HepG2 (cell line): Measurements from ENCODE around the gene CISD2. TPM values are rescaled to one million over a fixed set of nuclear protein-coding genes. Genes with fewer than 3 reads are reported as not detected.

Experiments used
- ATAC-seq: fragments of 200-7000 bp; cut with Tn5 transposase; 3 replicates; pipeline ENCODE4 v1.9.1; 2020; ENCODE audit warnings: mild to moderate bottlenecking, moderate library complexity
- BruUV-seq: library from RNA; stranded (reverse); fragments of 400-500 nt; replicated peaks from 2 replicates; lab custom pipeline; 2021; lab: Mats Ljungman, UMichigan
- CTCF ChIA-PET: fragments of 300-600 bp; formaldehyde crosslinking; extraction: SDS; loops from one replicate; lab custom pipeline; 2021; ENCODE audit warnings: low total read pairs, inconsistent platforms, low intra/inter-chr PET ratio; lab: Yijun Ruan, JAX
- POLR2A ChIA-PET: fragments of 350-600 bp; sonication (Branson Sonifier 250); formaldehyde crosslinking; loops from one replicate; lab custom pipeline; 2020; ENCODE audit warnings: antibody characterized with exemption, inconsistent platforms; lab: Yijun Ruan, JAX
- DNase-seq: peaks from one replicate; pipeline ENCODE4 v3.0.0-alpha.2; 2015; ENCODE audit warnings: low spot score
- FAIRE-seq: peaks from 3 replicates; lab custom pipeline; 2011; peaks lifted over from hg19 to GRCh38; lab: Jason Lieb, UNC
- H2AFZ ChIP-seq: one replicate; pipeline ENCODE4 v1.6.1; 2011; ENCODE audit warnings: low read length, inconsistent platforms
- H3K27ac ChIP-seq: fragments of 300-600 bp; 3 replicates; pipeline ENCODE4 v1.8.0; 2011; ENCODE audit warnings: mixed run types, mild to moderate bottlenecking, mixed read lengths, low read length, inconsistent platforms; ENCODE audit not compliant: insufficient read depth; ENCODE audit errors: extremely low read length
- H3K27me3 ChIP-seq, 2 experiments: fragments of 200-600 bp in 1 of 2; 2 replicates in 1 of 2; 3 replicates in 1 of 2; pipeline versions ENCODE4 v1.6.0 to v1.8.0; 2011; ENCODE audit warnings: low read length in 2 of 2, mild to moderate bottlenecking in 2 of 2, moderate library complexity in 2 of 2, inconsistent platforms in 1 of 2; ENCODE audit not compliant: insufficient read depth in 2 of 2, control insufficient read depth in 1 of 2
- H3K36me3 ChIP-seq, 2 experiments: fragments of 200-600 bp in 1 of 2; replicated peaks in 1 of 2; 2 replicates in 1 of 2; 3 replicates in 1 of 2; pipeline versions ENCODE4 v1.5.1 to v1.8.0; 2011; ENCODE audit warnings: low read length in 2 of 2, inconsistent platforms in 1 of 2; ENCODE audit not compliant: insufficient read depth in 2 of 2, control insufficient read depth in 1 of 2
- H3K4me1 ChIP-seq: 2 replicates; pipeline ENCODE4 v1.5.1; 2012; ENCODE audit warnings: low read length, inconsistent platforms; ENCODE audit not compliant: insufficient read depth
- H3K4me2 ChIP-seq: 2 replicates; pipeline ENCODE4 v1.6.0; 2011; ENCODE audit warnings: low read depth, low read length, inconsistent platforms
- H3K4me3 ChIP-seq, 3 experiments: fragments of 200-600 bp in 1 of 3; sonication (generic), shearing (Covaris generic) in 1 of 3; replicated peaks in 1 of 3; 2 replicates each; pipeline ENCODE4 v1.5.1; 2011 to 2016; ENCODE audit warnings: low read length in 3 of 3, inconsistent platforms in 2 of 3, low read depth in 2 of 3, mild to moderate bottlenecking in 2 of 3, control low read depth in 1 of 3, mixed read lengths in 1 of 3; ENCODE audit not compliant: insufficient read depth in 1 of 3
- H3K79me2 ChIP-seq: one replicate; pipeline ENCODE4 v1.6.1; 2011; ENCODE audit warnings: low read length, inconsistent platforms; ENCODE audit not compliant: insufficient read depth
- H3K9ac ChIP-seq: 2 replicates; pipeline ENCODE4 v1.6.0; 2011; ENCODE audit warnings: mild to moderate bottlenecking, low read depth, low read length, inconsistent platforms; ENCODE audit not compliant: insufficient read depth
- H3K9me3 ChIP-seq: 2 replicates; pipeline ENCODE4 v1.5.1; 2012; ENCODE audit warnings: mild to moderate bottlenecking, low read length
- H4K20me1 ChIP-seq: 2 replicates; pipeline ENCODE4 v1.6.0; 2011; ENCODE audit warnings: inconsistent platforms, mild to moderate bottlenecking, low read length, moderate library complexity; ENCODE audit not compliant: insufficient read depth
- ARNT ChIP-seq: fragments of 450-650 bp; IDR thresholded peaks from 2 replicates; pipeline ENCODE4 v1.6.1; 2017
- HNF4G ChIP-seq, 2 experiments: sonication (generic) in 1 of 2; formaldehyde crosslinking in 1 of 2; IDR thresholded peaks; 2 replicates each; pipeline versions ENCODE4 v1.4.0 to v1.6.1; 2011 to 2020; ENCODE audit warnings: borderline replicate concordance in 2 of 2, low read depth in 2 of 2, mild to moderate bottlenecking in 2 of 2, low read length in 1 of 2, missing genetic modification reagents in 1 of 2, moderate library complexity in 1 of 2
- HOXA3 ChIP-seq: sonication (generic); formaldehyde crosslinking; IDR thresholded peaks from 2 replicates; pipeline ENCODE4 v1.5.0; 2020; ENCODE audit warnings: missing genetic modification reagents
- MLLT10 ChIP-seq: sonication (generic); formaldehyde crosslinking; IDR thresholded peaks from 2 replicates; pipeline ENCODE4 v1.4.0; 2020; ENCODE audit warnings: missing genetic modification reagents
- RBFOX2 ChIP-seq: fragments of 200-400 bp; formaldehyde crosslinking; IDR thresholded peaks from 2 replicates; pipeline ENCODE4 v1.6.1; 2017; ENCODE audit warnings: low read depth, mild to moderate bottlenecking, low read length
- SPEN ChIP-seq: sonication (generic); formaldehyde crosslinking; IDR thresholded peaks from 2 replicates; pipeline ENCODE4 v1.5.1; 2020; ENCODE audit warnings: low read depth, mild to moderate bottlenecking, missing genetic modification reagents
- TRIM24 ChIP-seq: sonication (generic); formaldehyde crosslinking; IDR thresholded peaks from 2 replicates; pipeline ENCODE4 v1.8.0; 2022; ENCODE audit warnings: mild to moderate bottlenecking, missing genetic modification reagents
- ZBTB1 ChIP-seq: sonication (generic); formaldehyde crosslinking; IDR thresholded peaks from 2 replicates; pipeline ENCODE4 v1.4.0; 2020; ENCODE audit warnings: missing genetic modification reagents, borderline replicate concordance
- WGBS: methylation state at CpG from one replicate; pipeline ENCODE4 v1.1.6; 2017; ENCODE audit warnings: low lambda C conversion rate; 5-methylcytosine and 5-hydroxymethylcytosine counted together
- in situ Hi-C: cut with HindIII; loops from 2 replicates; pipeline ENCODE4 v1.10.0; 2017; ENCODE audit warnings: low pct_unique_long_range_greater_than_20kb; ENCODE audit not compliant: extremely low pct_ligation_motif_present
- intact Hi-C: fragments of 100-400 bp; cut with micrococcal nuclease; formaldehyde crosslinking; loops from one replicate; pipeline ENCODE4 v1.10.0; 2022; ENCODE audit not compliant: unreplicated experiment
- polyA plus RNA-seq, 8 experiments: library from polyadenylated mRNA; depleted of rRNA in 3 of 8; stranded (reverse) in 7 of 8; unstranded in 1 of 8; fragments of >200 nt; fragmentation: Illumina TruSeq in 4 of 8; extraction: Trizol in 4 of 8; gene quantifications; 2 replicates each; pipeline versions ENCODE4 v1.2.1 to v1.2.3, GENCODE V29; 2011 to 2016; ENCODE audit warnings: low read depth in 4 of 8, missing spikeins in 1 of 8, mixed read lengths in 1 of 8; ENCODE audit not compliant: insufficient read depth in 1 of 8
- total RNA-seq, 5 experiments: library from RNA; depleted of rRNA; stranded (reverse); fragments of >200 nt; fragmentation: Illumina TruSeq; extraction: Trizol; gene quantifications; 2 replicates each; pipeline ENCODE4 v1.2.3, GENCODE V29; 2016; ENCODE audit warnings: low read depth in 1 of 5
- TF ChIP-seq, protein P1 (sequence below): sonication (generic); formaldehyde crosslinking; IDR thresholded peaks from 2 replicates; pipeline ENCODE4 v1.8.1; 2023; ENCODE audit warnings: mild to moderate bottlenecking, missing genetic modification reagents, borderline replicate concordance
- TF ChIP-seq, protein P2 (sequence below): sonication (generic); formaldehyde crosslinking; IDR thresholded peaks from 2 replicates; pipeline ENCODE4 v1.4.0; 2020; ENCODE audit warnings: missing genetic modification reagents
- TF ChIP-seq, protein P3 (sequence below): sonication (generic); formaldehyde crosslinking; IDR thresholded peaks from 2 replicates; pipeline ENCODE4 v1.4.0; 2020; ENCODE audit warnings: missing genetic modification reagents, borderline replicate concordance
- TF ChIP-seq, protein P4 (sequence below): sonication (generic); formaldehyde crosslinking; IDR thresholded peaks from 2 replicates; pipeline ENCODE4 v1.4.0; 2020; ENCODE audit warnings: missing genetic modification reagents
- TF ChIP-seq, protein P5 (sequence below): sonication (generic); formaldehyde crosslinking; IDR thresholded peaks from 2 replicates; pipeline ENCODE4 v1.8.0; 2022; ENCODE audit warnings: mild to moderate bottlenecking, missing genetic modification reagents, moderate library complexity

The CISD2 gene
- total and polyA plus RNA-seq, 2 of the 13 experiments (the other 11 are each of a cell fraction or from before 2014, with no cell fraction given), result 24.5 to 37.7 TPM

DNA sequence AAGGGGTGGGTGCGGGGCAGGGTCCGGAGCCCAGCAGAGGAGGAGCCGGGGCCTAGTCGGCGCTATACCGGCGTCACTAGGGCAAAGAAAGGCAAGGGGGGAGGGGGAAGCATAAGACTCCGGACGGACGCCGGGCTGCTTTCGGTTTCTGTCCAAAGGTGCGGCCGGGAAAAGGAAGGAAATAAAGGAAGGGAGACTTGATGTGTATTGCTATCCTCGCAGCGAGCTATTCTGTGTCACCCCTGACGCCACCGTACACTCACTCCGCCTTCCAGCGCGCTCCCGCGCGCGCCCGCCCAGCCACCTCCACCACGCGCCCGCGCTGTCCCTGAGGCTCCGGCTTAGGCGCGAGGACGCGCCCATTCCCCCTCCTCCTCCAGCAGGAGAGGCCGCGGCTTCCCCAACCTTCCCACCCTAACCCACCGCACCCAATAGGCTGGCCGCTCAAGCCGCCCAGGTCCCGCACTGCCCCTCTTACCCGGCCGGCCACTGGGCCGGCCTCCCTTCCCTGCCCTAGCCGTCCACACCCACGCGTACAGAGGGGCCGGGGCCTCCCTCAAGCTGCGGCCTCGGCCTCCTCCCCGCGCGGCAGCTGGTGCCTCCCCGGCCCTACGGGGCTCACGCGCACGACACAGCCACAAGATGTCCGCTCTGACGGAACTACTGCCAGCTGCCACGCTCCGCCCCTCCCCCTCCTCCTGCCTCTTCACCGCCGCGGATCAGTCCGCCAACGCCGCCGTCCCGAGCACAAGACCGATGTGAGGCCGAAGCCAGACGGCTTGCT, 41.7 kb upstream of the CISD2 start, which contains the start of gene UBE2D3:
UBE2D3 (minus strand) TSS at position 662 of the 784 bp plus-strand sequence. CDS start 1,043 bp downstream, outside the sequence.
- Histone ChIP-seq H3K4me2 (peak within 1 kb of the TSS; percentile 88), H3K79me2 (peaks cover 60% of the 10 kb centered on the region), H2AFZ (peak within 1 kb of the TSS; percentile 22), H3K9me3 (no peaks in the 10 kb centered on the region), H3K36me3 (peaks cover 0 to 11% of the 10 kb centered on the region in 2 experiments; a peak in 1 of 5 replicates), H3K9ac (peak within 1 kb of the TSS; percentile 98), H3K4me1 (peaks cover 42% of the 10 kb centered on the region), H3K27ac (peak within 1 kb of the TSS; percentile 97), H3K4me3 (peak within 1 kb of the TSS; percentile 92 to 97 (median 95)), H3K27me3 (peaks cover 0 to 2% of the 10 kb centered on the region in 2 experiments; a peak in 1 of 5 replicates), H4K20me1 (peaks cover 44% of the 10 kb centered on the region)
- no TSS peak for BruUV-seq
- FAIRE-seq (no peak), DNase-seq (peak; percentile 81), ATAC-seq (peak; percentile 64)
- intact Hi-C loops, result loop anchor here (2.0 to 5.0 kb wide), 3 partner anchors 65 to 325 kb away; partner anchors contain the start of genes MANBA, NFKB1 and SLC9B1
- POLR2A ChIA-PET, result interaction anchor here (0.6 to 3.4 kb wide), 34 partner anchors 9 to 385 kb away, joined by 3 to 121 read pairs (median 8); partner anchors contain the start of genes BDH2, CISD2, MANBA and NFKB1
- WGBS, result 1% methylated on average over 39 of the region's 73 CpGs
- CTCF ChIA-PET, result no interaction called here
- in situ Hi-C loops, result loop anchor here (5.0 kb wide), 1 partner anchor 40 kb away; the partner anchor contains the start of gene CISD2
- TF ChIP-seq, protein P1, sequence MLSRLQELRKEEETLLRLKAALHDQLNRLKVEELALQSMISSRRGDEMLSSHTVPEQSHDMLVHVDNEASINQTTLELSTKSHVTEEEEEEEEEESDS, result no peak
- TF ChIP-seq, protein P2, sequence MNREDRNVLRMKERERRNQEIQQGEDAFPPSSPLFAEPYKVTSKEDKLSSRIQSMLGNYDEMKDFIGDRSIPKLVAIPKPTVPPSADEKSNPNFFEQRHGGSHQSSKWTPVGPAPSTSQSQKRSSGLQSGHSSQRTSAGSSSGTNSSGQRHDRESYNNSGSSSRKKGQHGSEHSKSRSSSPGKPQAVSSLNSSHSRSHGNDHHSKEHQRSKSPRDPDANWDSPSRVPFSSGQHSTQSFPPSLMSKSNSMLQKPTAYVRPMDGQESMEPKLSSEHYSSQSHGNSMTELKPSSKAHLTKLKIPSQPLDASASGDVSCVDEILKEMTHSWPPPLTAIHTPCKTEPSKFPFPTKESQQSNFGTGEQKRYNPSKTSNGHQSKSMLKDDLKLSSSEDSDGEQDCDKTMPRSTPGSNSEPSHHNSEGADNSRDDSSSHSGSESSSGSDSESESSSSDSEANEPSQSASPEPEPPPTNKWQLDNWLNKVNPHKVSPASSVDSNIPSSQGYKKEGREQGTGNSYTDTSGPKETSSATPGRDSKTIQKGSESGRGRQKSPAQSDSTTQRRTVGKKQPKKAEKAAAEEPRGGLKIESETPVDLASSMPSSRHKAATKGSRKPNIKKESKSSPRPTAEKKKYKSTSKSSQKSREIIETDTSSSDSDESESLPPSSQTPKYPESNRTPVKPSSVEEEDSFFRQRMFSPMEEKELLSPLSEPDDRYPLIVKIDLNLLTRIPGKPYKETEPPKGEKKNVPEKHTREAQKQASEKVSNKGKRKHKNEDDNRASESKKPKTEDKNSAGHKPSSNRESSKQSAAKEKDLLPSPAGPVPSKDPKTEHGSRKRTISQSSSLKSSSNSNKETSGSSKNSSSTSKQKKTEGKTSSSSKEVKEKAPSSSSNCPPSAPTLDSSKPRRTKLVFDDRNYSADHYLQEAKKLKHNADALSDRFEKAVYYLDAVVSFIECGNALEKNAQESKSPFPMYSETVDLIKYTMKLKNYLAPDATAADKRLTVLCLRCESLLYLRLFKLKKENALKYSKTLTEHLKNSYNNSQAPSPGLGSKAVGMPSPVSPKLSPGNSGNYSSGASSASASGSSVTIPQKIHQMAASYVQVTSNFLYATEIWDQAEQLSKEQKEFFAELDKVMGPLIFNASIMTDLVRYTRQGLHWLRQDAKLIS, result peak; percentile 70
- TF ChIP-seq, protein P3, sequence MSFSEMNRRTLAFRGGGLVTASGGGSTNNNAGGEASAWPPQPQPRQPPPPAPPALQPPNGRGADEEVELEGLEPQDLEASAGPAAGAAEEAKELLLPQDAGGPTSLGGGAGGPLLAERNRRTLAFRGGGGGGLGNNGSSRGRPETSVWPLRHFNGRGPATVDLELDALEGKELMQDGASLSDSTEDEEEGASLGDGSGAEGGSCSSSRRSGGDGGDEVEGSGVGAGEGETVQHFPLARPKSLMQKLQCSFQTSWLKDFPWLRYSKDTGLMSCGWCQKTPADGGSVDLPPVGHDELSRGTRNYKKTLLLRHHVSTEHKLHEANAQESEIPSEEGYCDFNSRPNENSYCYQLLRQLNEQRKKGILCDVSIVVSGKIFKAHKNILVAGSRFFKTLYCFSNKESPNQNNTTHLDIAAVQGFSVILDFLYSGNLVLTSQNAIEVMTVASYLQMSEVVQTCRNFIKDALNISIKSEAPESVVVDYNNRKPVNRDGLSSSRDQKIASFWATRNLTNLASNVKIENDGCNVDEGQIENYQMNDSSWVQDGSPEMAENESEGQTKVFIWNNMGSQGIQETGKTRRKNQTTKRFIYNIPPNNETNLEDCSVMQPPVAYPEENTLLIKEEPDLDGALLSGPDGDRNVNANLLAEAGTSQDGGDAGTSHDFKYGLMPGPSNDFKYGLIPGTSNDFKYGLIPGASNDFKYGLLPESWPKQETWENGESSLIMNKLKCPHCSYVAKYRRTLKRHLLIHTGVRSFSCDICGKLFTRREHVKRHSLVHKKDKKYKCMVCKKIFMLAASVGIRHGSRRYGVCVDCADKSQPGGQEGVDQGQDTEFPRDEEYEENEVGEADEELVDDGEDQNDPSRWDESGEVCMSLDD (CRISPR knock-in tag), result 0 out of 2 replicates have a peak, but pooled peaks have one; percentile 36
- no peak for TF ChIP-seq TRIM24 (CRISPR knock-in tag)
- 0 out of 2 replicates have a peak, but pooled peaks have one; percentile 11 for TF ChIP-seq MLLT10
- TF ChIP-seq HOXA3 (CRISPR knock-in tag), result peak; percentile 92
- TF ChIP-seq, protein P4, sequence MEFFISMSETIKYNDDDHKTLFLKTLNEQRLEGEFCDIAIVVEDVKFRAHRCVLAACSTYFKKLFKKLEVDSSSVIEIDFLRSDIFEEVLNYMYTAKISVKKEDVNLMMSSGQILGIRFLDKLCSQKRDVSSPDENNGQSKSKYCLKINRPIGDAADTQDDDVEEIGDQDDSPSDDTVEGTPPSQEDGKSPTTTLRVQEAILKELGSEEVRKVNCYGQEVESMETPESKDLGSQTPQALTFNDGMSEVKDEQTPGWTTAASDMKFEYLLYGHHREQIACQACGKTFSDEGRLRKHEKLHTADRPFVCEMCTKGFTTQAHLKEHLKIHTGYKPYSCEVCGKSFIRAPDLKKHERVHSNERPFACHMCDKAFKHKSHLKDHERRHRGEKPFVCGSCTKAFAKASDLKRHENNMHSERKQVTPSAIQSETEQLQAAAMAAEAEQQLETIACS (CRISPR knock-in tag), result peak; percentile 95
- TF ChIP-seq, protein P5, sequence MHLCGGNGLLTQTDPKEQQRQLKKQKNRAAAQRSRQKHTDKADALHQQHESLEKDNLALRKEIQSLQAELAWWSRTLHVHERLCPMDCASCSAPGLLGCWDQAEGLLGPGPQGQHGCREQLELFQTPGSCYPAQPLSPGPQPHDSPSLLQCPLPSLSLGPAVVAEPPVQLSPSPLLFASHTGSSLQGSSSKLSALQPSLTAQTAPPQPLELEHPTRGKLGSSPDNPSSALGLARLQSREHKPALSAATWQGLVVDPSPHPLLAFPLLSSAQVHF (CRISPR knock-in tag), result no peak
- TF ChIP-seq ZBTB1 (CRISPR knock-in tag), result no peak
- TF ChIP-seq SPEN (CRISPR knock-in tag), result peak; percentile 83
- no peak for TF ChIP-seq ARNT
- TF ChIP-seq HNF4G (IDR thresholded peaks at IDR 0.05; ENCODE audit: borderline replicate concordance, low read depth, low read length), result peak; percentile 15; the same call in 1 of the 2 replicates
- TF ChIP-seq HNF4G (CRISPR knock-in tag; IDR thresholded peaks at IDR 0.05; ENCODE audit: borderline replicate concordance, low read depth), result no peak
- TF ChIP-seq RBFOX2, result peak; percentile 98
